ENCODE data around the gene BTNL8.
"Not testable (repeated sequence)": the region's sequence is repeated elsewhere in the genome, so short reads cannot be mapped to it uniquely, and the experiment has no call there.

Gene BTNL8

DNA sequence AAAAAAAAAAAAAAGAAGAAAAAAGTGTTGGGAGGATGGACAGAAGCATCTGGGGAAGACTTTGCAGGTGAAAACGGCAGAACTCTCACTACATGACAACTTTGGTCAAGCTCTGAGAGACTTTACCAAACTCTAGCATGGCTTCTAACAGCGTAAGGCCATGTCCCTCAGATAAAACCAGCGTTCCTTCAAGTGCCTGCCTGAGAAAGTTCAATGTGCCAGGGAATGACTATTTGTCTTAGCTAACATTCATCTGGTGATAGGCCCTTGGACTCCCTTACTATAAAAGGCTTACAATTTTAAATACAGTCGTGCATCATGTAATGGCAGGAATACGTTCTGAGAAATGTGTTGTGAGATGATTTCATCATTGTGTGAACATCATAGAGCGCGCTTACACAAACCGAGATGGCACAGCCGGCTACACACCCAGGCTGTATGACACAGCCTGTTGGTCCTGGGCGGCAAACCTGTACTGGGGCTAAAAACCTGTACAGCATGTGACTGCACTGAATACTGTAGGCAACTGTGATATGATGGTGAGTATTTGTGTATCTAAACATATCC is 23.0 kb upstream of the BTNL8 start:
- TF ChIP-seq, protein P1, sequence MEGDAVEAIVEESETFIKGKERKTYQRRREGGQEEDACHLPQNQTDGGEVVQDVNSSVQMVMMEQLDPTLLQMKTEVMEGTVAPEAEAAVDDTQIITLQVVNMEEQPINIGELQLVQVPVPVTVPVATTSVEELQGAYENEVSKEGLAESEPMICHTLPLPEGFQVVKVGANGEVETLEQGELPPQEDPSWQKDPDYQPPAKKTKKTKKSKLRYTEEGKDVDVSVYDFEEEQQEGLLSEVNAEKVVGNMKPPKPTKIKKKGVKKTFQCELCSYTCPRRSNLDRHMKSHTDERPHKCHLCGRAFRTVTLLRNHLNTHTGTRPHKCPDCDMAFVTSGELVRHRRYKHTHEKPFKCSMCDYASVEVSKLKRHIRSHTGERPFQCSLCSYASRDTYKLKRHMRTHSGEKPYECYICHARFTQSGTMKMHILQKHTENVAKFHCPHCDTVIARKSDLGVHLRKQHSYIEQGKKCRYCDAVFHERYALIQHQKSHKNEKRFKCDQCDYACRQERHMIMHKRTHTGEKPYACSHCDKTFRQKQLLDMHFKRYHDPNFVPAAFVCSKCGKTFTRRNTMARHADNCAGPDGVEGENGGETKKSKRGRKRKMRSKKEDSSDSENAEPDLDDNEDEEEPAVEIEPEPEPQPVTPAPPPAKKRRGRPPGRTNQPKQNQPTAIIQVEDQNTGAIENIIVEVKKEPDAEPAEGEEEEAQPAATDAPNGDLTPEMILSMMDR (IDR thresholded peaks at IDR 0.05; ENCODE audit: borderline replicate concordance, control extremely low read depth, extremely low read depth, insufficient read depth, missing control alignments), result no peak
- no peak for DNase-seq (ENCODE audit: low spot score)
- in situ Hi-C loops (cut with MboI; ENCODE audit: low sequenced_read_pairs, unreplicated experiment), result loop anchor here (10.0 kb wide), 1 partner anchor 279 kb away; no protein-coding TSS in a partner anchor

- in situ Hi-C loops (cut with MboI; ENCODE audit: low sequenced_read_pairs, unreplicated experiment); DNase-seq (ENCODE audit: low spot score): not testable (repeated sequence)
Measured at GRCh38 chr5:180885845-180886529, 13.0 kb upstream of the BTNL8 start.

DNA sequence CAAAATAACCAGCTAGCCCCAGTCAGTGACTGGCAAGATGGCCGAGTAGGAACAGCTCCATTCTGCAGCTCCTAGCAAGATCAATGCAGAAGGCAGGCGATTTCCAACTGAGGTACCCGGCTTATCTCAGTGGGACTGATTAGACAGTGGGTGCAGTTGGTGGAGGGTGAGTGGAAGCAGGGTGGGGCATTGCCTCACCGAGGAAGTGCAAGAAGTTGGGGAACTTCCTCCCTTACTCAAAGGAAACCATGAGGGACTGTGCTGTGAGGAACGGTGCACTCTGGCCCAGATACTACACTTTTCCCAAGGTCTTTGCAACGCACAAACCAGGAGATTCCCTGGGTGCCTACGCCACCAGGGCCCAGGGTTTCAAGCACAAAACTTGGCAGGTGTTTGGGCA is 9.6 kb upstream of the BTNL8 start:
- in situ Hi-C loops (cut with MboI; ENCODE audit: low sequenced_read_pairs, unreplicated experiment), result no loop called here
- TF ChIP-seq, protein P1 (IDR thresholded peaks at IDR 0.05; ENCODE audit: borderline replicate concordance, control extremely low read depth, extremely low read depth, insufficient read depth, missing control alignments), result no peak
- no peak for DNase-seq (ENCODE audit: low spot score)

DNA sequence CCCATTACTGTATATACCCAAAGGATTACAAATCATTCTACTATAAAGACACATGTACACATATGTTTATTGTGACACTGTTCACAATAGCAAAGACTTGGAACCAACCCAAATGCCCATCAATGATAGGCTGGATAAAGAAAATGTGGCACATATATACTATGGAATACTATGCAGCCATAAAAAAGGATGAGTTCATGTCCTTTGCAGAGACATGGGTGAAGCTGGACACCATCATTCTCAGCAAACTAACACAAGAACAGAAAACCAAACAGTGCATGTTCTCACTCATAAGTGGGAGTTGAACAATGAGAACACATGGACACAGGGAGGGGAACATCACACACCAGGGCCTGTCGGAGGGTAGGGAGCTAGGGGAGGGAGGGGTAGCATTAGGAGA is 3.6 kb upstream of the BTNL8 start:
- in situ Hi-C loops (cut with MboI; ENCODE audit: low sequenced_read_pairs, unreplicated experiment); DNase-seq (ENCODE audit: low spot score): not testable (repeated sequence)

DNA sequence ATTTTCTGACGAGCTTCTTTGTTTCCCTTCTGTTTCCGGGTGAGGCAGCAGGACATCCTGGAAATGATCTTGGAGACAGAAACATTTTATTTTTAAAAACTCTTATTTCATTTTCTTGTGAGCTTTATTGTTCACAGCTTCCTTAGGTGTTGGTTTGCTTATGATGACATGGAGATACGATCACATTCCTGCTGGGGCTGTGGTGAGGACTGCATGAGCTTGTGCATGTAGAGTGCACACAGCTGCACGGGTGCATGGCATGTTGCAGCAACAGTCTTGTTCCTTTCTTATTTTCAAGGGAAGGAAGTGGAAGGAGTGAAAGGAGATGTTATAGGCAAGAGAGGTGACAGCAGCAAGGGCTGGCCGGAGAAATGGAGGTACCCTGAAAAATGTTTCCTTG is 1.2 kb downstream of the BTNL8 start:
- DNase-seq (ENCODE audit: low spot score), result no peak
- in situ Hi-C loops (cut with MboI; ENCODE audit: low sequenced_read_pairs, unreplicated experiment), result no loop called here
- TF ChIP-seq, protein P1 (IDR thresholded peaks at IDR 0.05; ENCODE audit: borderline replicate concordance, control extremely low read depth, extremely low read depth, insufficient read depth, missing control alignments), result no peak

DNA sequence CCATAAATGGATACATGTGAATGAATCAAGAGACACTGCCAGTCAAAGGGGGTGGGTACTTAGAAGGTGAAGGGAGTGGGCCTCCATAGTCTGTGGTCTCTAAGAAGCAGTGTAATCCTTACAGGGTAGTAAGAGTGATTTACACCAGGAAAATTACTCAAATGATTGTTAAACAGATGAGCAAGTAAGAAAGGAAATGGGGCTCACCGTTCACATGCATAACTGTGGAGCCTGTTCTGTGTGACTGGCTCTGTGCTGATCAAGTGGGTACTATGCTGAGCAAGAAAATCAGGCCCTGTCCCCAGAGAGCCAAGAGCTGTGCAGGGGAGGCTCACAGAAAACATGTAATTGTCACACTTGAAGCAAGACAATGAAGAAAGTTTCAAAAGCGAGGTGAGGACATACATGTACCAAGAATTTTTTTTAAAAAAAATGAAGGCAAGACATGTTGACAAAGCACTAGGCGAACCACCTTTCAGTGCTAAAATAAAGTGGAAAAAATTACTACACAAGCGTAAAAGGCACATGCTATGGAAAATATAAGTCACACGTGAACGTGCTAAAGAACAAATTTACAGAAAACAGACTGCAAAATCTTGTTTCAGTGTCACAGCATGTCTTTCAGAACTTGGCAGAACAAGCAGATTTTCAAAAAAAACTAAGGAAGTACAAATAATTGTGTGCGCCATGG is 2.5 kb downstream of the BTNL8 start:
- no peak for DNase-seq (ENCODE audit: low spot score)
- in situ Hi-C loops (cut with MboI; ENCODE audit: low sequenced_read_pairs, unreplicated experiment), result no loop called here
- TF ChIP-seq, protein P1 (IDR thresholded peaks at IDR 0.05; ENCODE audit: borderline replicate concordance, control extremely low read depth, extremely low read depth, insufficient read depth, missing control alignments), result no peak

DNA sequence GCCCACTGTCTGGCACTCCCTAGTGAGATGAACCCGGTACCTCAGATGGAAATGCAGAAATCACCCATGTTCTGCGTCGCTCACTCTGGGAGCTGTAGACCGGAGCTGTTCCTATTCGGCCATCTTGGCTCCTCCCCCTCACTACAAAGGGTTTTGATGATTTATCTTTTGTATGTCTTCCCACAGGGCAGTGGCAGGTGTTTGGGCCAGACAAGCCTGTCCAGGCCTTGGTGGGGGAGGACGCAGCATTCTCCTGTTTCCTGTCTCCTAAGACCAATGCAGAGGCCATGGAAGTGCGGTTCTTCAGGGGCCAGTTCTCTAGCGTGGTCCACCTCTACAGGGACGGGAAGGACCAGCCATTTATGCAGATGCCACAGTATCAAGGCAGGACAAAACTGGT is 9.4 kb downstream of the BTNL8 start:
- in situ Hi-C loops (cut with MboI; ENCODE audit: low sequenced_read_pairs, unreplicated experiment), result no loop called here
- DNase-seq (ENCODE audit: low spot score), result no peak
- TF ChIP-seq, protein P1 (IDR thresholded peaks at IDR 0.05; ENCODE audit: borderline replicate concordance, control extremely low read depth, extremely low read depth, insufficient read depth, missing control alignments), result no peak

All from GM13976 (cell line).